ENCODE data around the gene ZNF208.

- TF ChIP-seq CTCF (IDR thresholded peaks at IDR 0.05; ENCODE audit: extremely low read depth in 1 of 2, insufficient read depth in 1 of 2, low read depth in 1 of 2, low read length in 2 of 2) = no peak
- no peak for TF ChIP-seq MYC (IDR thresholded peaks at IDR 0.05; ENCODE audit: low read depth, low read length)
Observed at GRCh38 chr19:21922276-21922675, 88.5 kb downstream of the ZNF208 start.
